Gastrocnemius medialis (tissue), 4 donors: ENCODE results near the gene UBE2V1.

ENCODE experiments used
- POLR2A ChIP-seq, 2 donors: fragments of 450-650 bp; IDR thresholded peaks; one replicate each; pipeline ENCODE4 v1.6.1; 2017; ENCODE audit warnings: antibody characterized with exemption in 2 of 2, mild to moderate bottlenecking in 2 of 2, moderate library complexity in 2 of 2
- TF ChIP-seq, protein P1 (sequence below), 5 experiments: fragments of 450-650 bp in 3 of 5; fragments of 200-600 bp in 2 of 5; sonication (generic) in 2 of 5; IDR thresholded peaks in 4 of 5; conservative IDR thresholded peaks in 1 of 5; 1 replicate in 4 of 5; 2 replicates in 1 of 5; pipeline ENCODE4 v1.5.1; 2016 to 2019; ENCODE audit warnings: antibody characterized with exemption in 5 of 5, mild to moderate bottlenecking in 3 of 5, moderate library complexity in 3 of 5

DNA sequence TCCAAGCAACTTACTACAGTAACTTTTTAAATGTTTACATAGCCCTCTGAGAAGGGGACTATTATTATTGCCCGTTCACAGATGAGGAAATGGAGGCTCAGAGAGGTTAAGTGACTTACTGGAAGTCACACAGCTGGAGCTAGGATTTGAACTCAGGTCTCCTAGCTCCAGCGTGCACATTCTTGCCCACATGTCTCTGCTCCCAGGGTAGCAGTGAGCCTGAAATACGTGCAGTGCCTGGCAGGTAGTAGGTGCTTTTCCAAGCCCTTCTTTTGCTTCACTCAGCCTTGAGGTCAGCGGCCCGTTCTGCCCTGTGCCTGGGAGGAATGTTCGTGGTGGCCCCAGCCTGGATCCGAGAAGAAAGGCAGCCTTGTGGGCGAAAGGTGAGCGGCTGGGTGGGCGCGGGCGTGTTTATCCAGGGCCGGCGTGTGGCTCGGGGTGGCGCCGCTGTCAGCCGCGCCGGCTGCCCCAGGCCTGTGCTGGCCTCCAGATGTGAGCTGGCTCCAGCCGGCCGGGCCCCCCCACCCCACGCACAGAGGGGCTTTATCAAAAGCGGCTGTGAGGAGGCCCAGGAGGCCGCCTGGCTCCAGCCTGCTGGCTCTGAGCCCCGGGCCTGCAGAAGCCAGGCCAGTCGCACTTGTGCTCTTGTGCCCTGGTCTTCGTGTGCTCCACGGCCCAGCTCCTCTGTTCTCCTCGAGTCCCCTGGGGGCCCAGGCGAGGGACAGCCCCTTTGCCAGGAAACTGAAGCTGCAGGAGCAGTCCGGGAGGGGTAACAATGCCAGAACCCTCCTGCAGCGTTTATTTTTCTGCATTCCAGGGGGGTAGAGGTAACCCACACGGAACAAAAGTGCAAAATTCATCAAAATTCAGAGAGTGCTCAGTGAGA, 58.1 kb downstream of the UBE2V1 start:
- TF ChIP-seq, protein P1, sequence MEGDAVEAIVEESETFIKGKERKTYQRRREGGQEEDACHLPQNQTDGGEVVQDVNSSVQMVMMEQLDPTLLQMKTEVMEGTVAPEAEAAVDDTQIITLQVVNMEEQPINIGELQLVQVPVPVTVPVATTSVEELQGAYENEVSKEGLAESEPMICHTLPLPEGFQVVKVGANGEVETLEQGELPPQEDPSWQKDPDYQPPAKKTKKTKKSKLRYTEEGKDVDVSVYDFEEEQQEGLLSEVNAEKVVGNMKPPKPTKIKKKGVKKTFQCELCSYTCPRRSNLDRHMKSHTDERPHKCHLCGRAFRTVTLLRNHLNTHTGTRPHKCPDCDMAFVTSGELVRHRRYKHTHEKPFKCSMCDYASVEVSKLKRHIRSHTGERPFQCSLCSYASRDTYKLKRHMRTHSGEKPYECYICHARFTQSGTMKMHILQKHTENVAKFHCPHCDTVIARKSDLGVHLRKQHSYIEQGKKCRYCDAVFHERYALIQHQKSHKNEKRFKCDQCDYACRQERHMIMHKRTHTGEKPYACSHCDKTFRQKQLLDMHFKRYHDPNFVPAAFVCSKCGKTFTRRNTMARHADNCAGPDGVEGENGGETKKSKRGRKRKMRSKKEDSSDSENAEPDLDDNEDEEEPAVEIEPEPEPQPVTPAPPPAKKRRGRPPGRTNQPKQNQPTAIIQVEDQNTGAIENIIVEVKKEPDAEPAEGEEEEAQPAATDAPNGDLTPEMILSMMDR (IDR thresholded peaks at IDR 0.05 in 4 of 5, conservative IDR thresholded peaks at IDR 0.05 in 1 of 5): no peak
- TF ChIP-seq POLR2A (IDR thresholded peaks at IDR 0.05): no peak
